HG03139 (cell line): ENCODE results near the gene ULK3.
"Not testable (repeated sequence)": the region's sequence is repeated elsewhere in the genome, so short reads cannot be mapped to it uniquely, and the experiment has no call there.

ENCODE experiments used
- ATAC-seq: cut with Tn5 transposase; IDR thresholded peaks from one replicate; pipeline ENCODE4 v1.9.1; 2021; ENCODE audit not compliant: unreplicated experiment

Gene ULK3, protein sequence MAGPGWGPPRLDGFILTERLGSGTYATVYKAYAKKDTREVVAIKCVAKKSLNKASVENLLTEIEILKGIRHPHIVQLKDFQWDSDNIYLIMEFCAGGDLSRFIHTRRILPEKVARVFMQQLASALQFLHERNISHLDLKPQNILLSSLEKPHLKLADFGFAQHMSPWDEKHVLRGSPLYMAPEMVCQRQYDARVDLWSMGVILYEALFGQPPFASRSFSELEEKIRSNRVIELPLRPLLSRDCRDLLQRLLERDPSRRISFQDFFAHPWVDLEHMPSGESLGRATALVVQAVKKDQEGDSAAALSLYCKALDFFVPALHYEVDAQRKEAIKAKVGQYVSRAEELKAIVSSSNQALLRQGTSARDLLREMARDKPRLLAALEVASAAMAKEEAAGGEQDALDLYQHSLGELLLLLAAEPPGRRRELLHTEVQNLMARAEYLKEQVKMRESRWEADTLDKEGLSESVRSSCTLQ

DNA sequence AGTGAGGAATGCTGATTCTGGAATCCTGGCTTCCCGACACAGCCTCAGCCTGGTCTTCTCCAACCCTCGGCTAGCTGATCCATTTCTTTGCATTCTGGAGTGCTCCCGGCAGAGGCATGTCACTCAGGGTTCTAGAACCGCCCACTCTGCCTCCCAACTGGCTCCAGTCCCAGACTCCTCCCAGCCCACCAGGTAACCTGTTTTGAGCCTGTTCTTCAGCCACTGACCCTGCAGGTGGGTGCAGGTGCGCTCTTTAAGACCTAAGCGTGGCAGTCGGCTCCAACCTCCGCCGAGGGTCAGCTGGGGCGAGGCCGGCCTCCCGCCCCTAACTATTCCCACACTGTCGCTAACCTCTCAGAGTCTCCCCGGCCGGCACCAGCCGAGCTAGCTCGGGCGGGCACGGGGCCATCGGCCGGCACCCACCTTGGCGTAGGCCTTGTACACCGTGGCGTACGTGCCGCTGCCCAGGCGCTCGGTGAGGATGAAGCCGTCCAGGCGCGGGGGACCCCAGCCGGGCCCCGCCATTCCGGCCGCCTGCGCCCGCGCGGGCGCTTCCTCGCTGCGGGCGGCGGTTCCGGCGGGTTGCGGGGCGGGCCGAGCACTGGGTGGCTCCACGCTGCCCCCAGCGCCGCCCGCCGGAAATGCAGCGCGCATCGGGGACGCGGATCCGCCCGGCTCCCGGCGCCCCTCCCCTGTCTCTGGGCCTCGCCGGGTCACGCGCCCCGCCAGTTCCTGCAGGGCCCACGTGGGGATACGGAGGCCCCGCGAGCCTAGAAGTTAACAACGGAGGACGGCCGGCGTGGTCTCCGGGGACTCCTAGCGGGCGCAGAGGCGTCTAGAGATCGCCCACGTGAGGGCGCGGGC, at the start of gene ULK3:
ULK3 (minus strand) TSS at position 576 of the 864 bp plus-strand sequence; CDS start at position 525, 51 bp downstream.
- ATAC-seq = peak; percentile 78

DNA sequence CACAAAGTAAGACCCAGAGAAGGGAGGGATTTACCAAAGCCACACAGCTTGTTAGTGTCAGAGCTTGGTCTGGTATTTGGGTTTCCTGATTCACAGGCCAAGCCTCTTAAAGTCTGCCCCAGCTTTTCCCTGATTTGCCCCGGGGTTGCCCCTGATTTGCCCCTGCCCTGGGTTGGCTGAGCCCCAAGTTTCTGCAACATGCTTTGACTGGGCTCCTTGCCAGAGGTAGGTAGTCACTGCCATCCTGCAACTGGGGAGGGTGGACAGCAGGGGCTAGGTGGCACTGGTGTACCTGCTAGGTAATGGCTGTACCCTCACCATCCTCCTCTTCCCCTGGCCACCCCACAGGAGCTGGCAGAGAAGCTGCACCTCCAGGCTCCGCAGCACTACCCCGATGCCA, 49.4 kb upstream of the ULK3 start:
- no peak for ATAC-seq

DNA sequence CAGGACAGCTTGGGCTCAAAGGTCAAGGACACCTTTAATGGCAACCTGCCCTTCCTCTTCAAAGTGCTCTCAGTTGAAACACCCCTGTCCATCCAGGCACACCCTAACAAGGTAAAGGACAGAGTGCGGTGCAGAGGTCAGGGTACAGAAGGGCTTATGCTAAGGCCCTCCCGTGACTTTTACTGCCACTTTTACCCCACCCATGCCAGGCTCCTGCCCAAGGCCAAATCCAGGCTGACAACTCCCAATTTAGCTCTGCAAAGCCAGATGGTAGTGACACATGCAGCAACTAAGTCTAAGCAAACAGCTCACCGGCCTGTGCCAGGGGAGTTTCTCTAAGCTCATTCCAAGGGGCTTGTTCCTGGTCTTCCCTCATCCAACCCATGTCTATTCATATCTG, 48.5 kb upstream of the ULK3 start:
- ATAC-seq = no peak

DNA sequence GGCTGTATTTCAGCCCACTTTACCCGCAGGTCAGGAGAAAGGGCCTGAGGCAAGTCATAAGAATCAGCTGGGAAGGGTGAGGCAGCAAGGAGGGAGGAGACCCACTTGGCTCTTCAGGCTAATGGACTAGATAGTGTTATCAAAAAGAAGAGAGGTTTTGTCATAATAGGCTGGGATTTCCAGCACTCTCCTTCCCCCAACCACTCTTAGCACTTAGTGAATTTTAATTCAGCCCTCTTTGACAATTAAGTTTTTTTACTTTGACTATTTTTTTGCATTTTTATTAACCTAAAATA, 47.7 kb upstream of the ULK3 start:
- ATAC-seq = no peak

DNA sequence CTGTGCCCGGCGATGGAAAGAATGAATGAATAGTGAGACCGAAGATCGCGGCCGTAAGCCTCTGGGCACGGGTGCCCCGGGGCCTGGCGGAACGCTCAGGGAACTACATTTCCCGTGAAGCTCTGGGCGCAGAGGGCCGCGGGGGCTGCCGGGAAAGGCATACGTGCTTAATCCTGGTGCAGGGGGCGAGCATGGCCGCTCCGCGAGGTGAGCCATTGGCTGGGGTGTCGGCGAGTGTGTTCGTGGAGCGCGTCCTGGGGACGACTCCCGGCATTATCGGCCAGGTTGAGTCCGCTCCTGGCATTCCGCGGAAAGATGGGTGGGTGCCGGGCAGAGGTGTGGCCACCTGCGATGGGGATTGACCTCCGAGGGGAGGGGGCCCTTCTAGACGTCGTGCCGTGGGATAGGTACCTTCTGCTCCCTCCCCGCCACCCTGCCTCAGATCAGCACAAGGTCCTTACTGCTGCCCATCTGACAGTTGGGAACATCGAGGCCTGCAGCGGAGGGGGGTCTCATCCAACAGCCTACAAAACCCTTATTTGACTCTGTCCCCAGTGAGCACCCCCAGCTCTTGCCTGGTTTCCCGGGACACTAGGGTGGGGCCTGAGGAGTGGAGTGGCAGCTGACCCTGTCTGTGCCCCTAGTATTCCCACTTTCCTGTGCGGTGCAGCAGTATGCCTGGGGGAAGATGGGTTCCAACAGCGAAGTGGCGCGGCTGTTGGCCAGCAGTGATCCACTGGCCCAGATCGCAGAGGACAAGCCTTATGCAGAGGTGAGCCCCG, 47.1 kb upstream of the ULK3 start, which contains the start of gene MPI:
MPI (plus strand) TSS at position 160 of the 782 bp plus-strand sequence; CDS start at position 192, 32 bp downstream.
- ATAC-seq = peak; percentile 74

DNA sequence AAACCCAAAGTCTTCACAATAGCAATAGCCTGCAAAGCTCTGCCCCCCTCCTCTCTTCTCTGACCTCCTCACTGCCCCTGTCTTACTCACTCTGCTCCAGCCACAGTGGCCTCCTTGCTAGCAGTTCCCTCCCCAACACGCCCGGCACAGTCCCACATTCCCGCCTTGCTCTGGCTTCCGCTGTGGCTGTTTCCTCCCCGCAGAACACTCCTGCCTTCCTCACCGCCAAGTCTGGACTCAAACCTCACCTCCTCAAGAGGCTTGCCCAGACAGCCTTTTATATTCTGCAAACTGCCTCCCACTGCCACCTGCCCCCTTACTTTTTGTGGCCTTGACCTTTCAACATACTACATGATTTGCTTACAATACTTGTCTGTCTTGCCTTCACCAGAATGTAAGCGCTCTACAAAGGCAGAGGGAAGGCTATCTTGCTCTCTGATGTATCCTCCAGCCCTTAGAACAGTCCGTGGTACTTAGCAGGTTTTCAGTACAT, 46.5 kb upstream of the ULK3 start:
- ATAC-seq = peak; percentile 16

DNA sequence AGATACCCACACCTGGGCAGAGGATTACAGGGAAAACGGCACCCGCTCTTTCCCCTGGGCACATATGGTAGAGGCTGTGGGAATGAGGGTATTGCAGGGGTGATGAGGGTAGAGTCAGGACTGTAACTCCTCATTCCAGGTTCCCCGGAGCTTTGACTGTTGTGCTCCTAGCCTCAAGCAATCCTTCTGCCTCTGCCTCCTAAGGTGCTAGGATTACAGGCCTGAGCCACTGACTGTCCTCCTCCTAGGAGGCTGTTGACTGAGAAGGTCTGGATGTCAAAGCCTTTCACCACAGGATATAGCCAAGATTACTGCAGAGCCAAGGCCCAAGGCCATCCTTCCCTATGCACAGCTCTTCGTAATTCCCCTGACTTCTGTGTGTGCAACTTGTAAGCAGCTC, 45.8 kb upstream of the ULK3 start:
- no peak for ATAC-seq

DNA sequence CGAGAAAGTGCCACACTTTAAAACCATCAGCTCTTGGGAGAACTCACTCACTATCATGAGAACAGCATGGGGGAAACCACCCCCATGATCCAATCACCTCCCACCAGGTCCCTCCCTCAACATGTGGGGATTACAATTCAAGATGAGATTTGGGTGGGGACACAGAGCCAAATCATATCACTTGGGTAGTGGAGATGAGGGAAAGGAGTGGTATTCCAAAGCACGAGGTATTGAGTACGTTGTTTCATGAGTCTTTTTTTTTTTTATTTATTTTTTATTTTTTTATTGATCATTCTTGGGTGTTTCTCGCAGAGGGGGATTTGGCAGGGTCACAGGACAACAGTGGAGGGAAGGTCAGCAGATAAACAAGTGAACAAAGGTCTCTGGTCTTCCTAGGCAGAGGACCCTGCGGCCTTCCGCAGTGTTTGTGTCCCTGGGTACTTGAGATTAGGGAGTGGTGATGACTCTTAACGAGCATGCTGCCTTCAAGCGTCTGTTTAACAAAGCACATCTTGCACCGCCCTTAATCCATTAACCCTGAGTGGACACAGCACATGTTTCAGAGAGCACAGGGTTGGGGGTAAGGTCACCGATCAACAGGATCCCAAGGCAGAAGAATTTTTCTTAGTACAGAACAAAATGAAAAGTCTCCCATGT, 44.7 kb upstream of the ULK3 start:
- ATAC-seq = not testable (repeated sequence)

DNA sequence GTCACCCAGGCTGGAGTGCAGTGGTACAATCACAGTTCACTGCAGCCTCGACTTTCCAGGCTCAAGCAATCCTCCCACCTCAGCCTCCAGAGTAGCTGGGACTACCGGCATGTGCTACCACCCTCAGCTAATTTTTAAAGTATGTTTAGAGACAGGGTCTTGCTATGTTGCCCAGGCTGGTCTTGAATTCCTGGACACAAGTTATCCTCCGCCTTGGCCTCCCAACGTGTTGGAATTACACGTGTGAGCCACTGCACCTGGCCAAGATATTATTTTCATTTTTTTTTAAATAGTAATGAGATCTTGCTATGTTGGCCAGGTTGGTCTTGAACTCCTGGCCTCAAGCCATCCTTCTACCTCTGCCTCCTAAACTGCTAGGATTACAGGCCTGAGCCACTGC, 42.5 kb upstream of the ULK3 start:
- no peak for ATAC-seq

DNA sequence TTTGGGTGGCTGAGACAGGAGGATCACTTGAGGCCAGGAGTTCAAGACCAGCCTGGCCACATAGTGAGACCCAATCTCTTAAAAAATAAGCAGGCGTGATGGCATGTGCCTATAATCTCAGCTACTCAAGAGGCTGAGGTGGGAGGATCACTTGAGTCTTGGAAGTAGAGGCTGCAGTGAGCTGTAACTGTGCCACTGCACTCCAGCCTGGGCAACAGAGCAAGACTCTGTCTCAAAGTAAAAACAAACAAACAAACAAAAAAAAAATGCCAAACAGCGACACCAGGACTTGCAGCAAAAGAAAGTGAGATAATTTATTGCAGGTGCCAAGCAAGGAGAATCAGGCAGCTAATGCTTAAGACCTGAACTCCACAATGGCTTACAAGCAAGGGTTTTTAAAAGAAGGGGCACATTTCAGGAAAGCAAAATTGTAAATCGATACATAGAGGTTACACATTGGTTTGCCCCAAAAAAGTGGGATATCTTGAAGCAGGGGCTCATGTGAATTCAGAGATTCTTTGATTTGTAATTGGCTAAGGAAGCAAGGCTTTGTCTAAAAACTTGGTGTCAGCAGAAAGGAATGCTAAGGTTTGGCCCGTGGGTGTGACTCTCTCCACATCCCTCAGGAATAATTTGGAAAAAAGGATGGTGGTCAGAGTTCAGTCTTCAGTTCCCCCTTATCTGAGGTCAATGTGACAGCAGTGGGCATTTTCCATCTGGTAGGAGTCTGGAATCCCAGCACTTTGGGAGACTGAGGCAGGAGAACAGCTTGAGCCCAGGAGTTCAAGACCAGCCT, 41.7 kb upstream of the ULK3 start:
- ATAC-seq = no peak

DNA sequence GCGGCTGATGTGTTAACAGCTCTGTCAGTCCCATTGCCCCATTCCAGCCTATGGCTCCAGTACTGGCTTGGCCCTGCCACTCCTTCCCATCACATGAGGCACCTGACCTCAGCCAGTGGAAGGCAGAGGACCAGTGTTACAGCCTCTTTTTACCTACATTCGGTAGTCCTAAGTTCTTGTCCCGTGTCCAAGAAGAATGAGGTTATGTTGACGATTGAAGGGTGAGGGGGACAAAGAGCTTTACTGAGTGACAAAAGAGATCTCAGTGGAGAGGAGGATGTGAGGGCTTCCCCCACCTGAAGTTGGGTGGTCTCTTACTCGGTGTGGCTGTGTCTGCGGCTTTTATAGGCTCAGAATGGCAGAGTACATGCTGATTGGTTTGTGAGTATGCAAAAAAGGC, 39.6 kb upstream of the ULK3 start:
- ATAC-seq = no peak

DNA sequence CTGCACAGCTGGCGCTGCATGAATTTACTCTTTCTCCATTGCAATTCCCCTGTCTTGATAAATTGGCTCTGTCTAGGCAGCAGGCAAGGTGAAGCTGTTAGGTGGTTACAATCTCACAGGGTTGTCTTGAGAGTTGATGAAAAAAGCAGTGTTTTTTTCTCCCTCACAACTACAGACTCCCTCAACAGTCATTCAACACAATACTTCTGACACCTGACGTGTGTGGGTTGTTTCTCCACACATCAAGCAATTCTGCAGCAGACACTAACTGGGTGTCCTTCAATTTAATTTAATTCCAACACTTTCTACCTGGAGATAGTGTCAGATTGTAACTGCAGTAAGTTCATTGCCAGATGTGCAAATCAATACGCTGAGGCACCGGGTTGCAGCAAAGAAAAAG, 35.3 kb upstream of the ULK3 start:
- no peak for ATAC-seq

DNA sequence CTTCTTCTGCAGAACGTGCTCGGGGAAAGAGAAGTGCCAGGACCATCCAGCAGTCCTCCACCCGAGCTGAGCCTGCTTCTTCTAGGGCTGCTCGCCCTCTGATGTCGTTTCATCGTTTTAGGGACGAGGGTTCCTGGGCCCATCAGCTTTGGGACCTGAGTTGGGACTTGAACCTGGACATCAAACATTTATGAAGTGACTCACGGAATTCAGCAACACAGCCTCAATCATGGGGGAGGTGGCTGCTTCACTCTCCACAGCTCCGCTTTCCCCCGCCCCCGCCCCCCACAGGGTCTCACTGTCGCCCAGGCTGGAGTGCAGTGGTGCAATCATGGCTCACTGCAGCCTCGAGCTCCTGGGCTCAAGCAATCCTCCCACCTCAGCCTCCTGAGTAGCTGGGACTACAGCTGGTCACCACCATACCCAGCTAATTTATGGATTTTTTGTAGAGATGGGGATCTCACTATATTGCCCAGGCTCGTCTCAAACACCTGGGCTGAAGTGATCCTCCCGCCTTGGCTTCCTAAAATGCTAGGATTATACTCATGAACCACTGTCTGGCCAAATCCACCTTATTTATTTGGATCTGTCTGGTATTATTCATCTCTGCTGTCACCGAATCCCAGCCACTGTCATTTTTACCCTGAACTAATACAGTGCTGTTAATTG, 30.9 kb upstream of the ULK3 start:
- ATAC-seq = no peak

DNA sequence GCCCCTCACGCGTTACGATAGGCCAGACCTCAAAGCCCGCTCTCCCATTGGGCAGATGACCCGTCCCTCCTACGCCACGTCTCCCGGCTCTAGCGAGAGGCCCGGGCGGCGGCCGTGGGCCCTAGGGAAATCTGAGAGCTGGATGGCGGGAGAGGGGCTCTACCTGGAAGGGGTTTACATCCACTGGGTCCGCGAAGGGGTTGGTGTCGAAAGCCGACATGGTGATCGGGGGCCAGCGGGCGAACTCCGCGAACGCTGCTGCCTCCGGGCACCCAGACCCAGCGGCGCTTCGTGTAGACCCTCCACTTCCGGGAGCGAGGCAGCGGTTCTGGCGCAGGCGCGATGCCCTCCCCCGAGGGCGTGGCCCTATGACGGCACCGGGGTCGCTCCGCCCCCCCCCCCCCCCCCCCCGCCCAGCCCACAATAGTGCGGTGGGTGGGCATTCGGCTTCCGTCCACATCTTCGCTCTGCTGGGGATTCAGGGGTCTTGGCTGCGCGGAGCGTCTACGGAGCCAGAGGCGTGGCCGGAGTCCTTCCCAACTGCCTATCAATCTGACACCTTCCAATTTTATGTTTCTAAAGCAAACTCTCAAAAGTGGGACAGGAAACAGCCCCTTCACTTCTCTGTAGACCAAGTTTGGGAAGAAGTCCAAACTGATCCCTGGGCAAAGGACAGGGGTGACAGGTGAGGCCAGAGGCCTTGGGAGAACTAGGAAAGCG, 30.2 kb upstream of the ULK3 start, which contains the start of gene SCAMP2:
SCAMP2 (minus strand) TSS at position 330 of the 720 bp plus-strand sequence; CDS start at position 220, 110 bp downstream.
- peak; percentile 71 for ATAC-seq

DNA sequence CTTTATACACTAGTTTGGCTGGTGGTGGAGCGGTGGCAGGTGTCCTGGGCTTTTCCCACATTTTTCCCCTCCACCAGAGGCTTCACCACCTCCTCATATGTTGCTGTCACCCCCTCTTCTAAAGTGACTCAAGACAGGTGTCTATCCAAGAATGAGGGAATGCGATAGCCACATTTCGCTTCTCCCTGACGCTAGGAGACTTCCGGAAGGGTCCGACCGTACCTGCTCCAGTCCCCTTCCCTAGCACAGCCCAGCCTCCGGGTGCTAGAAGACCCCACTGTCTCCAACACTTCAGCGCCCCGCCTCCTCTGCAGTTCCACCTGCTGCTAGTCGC, 29.7 kb upstream of the ULK3 start:
- ATAC-seq = no peak

DNA sequence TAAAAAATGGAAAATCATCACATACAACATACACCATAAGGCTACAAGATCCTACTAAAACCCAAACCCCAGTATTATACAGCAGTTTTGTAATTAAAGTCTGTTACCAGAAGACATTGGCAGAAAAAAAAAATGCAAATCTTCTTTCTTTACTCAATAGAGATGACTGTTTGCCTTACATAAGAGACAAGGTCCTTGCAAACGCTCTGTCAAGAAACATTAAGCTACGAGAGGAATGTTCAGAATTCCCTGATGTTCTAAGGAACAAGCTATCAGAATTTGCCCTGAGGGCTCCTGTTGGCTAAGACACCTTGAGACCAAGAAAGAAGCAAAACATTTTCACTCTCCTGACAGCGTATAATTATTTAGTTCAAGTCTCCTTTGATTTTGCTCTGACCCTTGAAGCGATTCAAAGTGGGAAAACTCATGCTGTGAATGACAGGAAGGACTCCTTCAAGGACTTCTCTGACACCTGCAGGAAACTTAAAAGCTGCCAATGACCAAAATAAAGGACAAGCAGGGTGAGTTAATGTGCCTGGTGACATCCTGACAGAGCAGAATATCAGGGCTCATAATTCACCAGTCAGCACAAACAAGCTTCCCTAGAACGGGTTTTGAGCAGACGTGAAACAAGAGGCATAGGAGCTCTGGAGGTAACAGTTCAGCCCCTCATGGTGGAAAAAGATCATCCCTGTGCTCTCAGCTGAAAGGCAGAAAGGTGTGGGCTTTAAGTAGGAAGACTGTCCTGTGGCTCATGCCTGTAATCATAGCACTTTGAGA, 27.7 kb upstream of the ULK3 start:
- ATAC-seq = no peak

DNA sequence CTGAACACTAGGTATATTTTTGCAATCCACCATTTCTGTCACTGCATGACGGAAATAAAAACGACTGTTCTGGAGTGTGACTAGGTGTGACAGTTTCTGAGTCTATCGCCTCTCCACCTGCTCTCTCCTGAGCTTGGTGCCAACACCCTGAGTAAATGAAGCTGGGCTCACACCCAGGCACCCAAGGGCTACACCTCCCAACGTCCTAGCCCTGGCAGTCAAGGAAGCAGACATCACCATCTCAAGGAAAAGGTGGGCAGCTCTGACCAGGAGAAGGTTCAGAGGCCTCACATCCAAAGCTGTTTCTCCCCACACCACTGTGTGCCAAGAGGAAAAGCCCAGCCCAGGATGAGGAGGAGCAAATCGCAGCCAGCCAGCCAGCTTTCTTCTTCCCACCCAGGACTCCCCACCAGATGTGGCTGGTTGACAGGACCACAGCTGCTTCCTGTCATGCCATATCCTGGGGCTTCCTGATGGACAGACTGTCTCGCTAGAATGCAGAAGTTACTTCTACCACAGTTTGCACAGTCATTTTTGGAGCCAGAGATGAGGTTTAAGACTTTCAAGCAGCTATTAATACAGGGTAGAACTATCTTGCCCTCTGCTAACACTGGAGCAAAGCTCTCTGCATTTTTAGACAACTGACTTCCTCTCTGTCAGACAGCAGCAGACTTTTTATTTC, 26.9 kb upstream of the ULK3 start:
- peak; percentile 46 for ATAC-seq
